Camera-type eye (tissue), 1 donor: ENCODE results near the gene SPDYE9. TPM values are rescaled to one million over a fixed set of nuclear protein-coding genes. Genes with fewer than 3 reads are reported as not detected.

Experiments
- total RNA-seq: library from RNA; depleted of rRNA; stranded (reverse); fragments of >200 nt; gene quantifications from one replicate; pipeline ENCODE4 v1.2.3, GENCODE V29; 2014

The SPDYE9 gene, protein sequence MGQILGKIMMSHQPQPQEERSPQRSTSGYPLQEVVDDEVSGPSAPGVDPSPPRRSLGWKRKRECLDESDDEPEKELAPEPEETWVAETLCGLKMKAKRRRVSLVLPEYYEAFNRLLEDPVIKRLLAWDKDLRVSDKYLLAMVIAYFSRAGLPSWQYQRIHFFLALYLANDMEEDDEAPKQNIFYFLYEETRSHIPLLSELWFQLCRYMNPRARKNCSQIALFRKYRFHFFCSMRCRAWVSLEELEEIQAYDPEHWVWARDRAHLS
- total RNA-seq = not detected

GRCh38 chr7:73085938-73086337 lies at the start of gene SPDYE9:
Gene SPDYE9 (minus strand): TSS chr7:73086038. CDS start chr7:73084238, 1,800 bp downstream.

GRCh38 chr7:73057811-73058210 lies 28.0 kb downstream of the SPDYE9 start, which contains the start of gene SPDYE11:
Gene SPDYE11 (minus strand): TSS chr7:73057911. CDS start chr7:73056111, 1,800 bp downstream.

DNA sequence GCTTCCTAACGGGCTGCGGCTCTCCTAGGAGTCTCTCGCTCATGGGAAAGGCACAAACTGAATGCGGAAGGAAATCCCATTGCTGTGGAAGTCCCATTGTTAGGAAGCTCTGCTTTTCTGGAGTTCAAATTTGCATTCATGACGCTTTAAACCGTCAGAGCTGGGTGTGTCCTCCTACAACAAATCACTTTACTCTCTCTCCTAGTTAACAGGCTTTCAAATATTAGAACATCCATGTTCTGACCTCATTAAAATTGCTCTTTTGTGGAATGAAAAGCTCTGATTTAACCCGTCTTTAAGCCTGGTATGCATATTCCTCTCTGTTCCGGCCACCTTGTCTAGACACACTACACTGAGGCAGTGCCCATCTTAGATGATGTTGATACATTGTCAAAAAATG lies 56.2 kb downstream of the SPDYE9 start, which contains the start of gene SPDYE8:
TSS of gene SPDYE8 (minus strand) at position 101 of the 400 bp plus-strand sequence. CDS start 1,800 bp downstream, outside the sequence.

Other genes starting within 250 kb of the SPDYE9 start
- gene POM121, start 160.9 kb downstream of the SPDYE9 start, total RNA-seq = 17.7 TPM
- gene TRIM74, start 116.6 kb downstream of the SPDYE9 start, total RNA-seq = not detected
- not detected for gene SPDYE8, start 56.3 kb downstream of the SPDYE9 start, total RNA-seq
- not detected for gene SPDYE11, start 28.1 kb downstream of the SPDYE9 start, total RNA-seq
- 18.4 TPM for gene NSUN5, start 222.8 kb upstream of the SPDYE9 start, total RNA-seq
- not detected for gene TRIM50, start 242.0 kb upstream of the SPDYE9 start, total RNA-seq
- not detected for gene FKBP6, start 242.1 kb upstream of the SPDYE9 start, total RNA-seq